DMS79 treated with DMSO at 0.1 percent for 48 hours (cell line): Measurements from ENCODE around the gene PNPLA2.
A peak's percentile ranks its signal among the peaks of the same experiment; 100 is the strongest.

Source experiments
- DNase-seq: peaks from one replicate; lab custom pipeline; 2025; lab: John Stamatoyannopoulos, UW

PNPLA2 gene

GRCh38 chr11:818396-819128, at the start of gene PNPLA2:
Gene PNPLA2, plus strand, starts transcription at chr11:818914. Its CDS starts 805 bp downstream, at chr11:819719.
- no peak for DNase-seq

GRCh38 chr11:769887-770641, 48.6 kb upstream of the PNPLA2 start:
- DNase-seq, result no peak

GRCh38 chr11:770642-771616, 47.8 kb upstream of the PNPLA2 start:
- DNase-seq, result no peak

GRCh38 chr11:771617-772204, 47.0 kb upstream of the PNPLA2 start:
- DNase-seq, result no peak

GRCh38 chr11:772429-773390, 46.0 kb upstream of the PNPLA2 start:
- no peak for DNase-seq

GRCh38 chr11:773425-773824, 45.3 kb upstream of the PNPLA2 start:
- no peak for DNase-seq

GRCh38 chr11:773830-774229, 44.9 kb upstream of the PNPLA2 start:
- no peak for DNase-seq

- DNase-seq, result no peak
Measured at GRCh38 chr11:774873-775592, 43.7 kb upstream of the PNPLA2 start.

GRCh38 chr11:776263-776560, 42.5 kb upstream of the PNPLA2 start:
- no peak for DNase-seq

GRCh38 chr11:776561-777287, 42.0 kb upstream of the PNPLA2 start:
- no peak for DNase-seq

- peak; percentile 39 for DNase-seq
Measured at GRCh38 chr11:777288-778255, 41.1 kb upstream of the PNPLA2 start, which contains the start of gene GATD1. Gene GATD1, minus strand, starts transcription at chr11:777487. Its CDS starts 25 bp downstream, at chr11:777462.

- DNase-seq, result no peak
Measured at GRCh38 chr11:778976-779954, 39.4 kb upstream of the PNPLA2 start.

GRCh38 chr11:779955-780532, 38.7 kb upstream of the PNPLA2 start:
- DNase-seq, result no peak

GRCh38 chr11:782264-783174, 36.2 kb upstream of the PNPLA2 start:
- no peak for DNase-seq

- peak; percentile 66 for DNase-seq
Measured at GRCh38 chr11:783581-784015, 35.1 kb upstream of the PNPLA2 start.
